Activated T-cell treated with anti-CD3 and anti-CD28 coated beads, Interleukin-2, amount 50 U/mL, for 24 hours (primary cell): Measurements from ENCODE around the gene KIF18B.

Experiments
- DNase-seq: peaks from one replicate; pipeline ENCODE4 v3.0.0-alpha.2; 2020
- H3K27ac Mint-ChIP-seq: 2 replicates; pipeline ENCODE4 v1.8.0; 2020; ENCODE audit warnings: mild to moderate bottlenecking, mixed read lengths
- H3K27me3 Mint-ChIP-seq: 2 replicates; pipeline ENCODE4 v1.8.0; 2020; ENCODE audit warnings: mixed read lengths
- H3K36me3 Mint-ChIP-seq: 2 replicates; pipeline ENCODE4 v1.8.0; 2020; ENCODE audit warnings: low read depth, mixed read lengths
- H3K4me1 Mint-ChIP-seq: 2 replicates; pipeline ENCODE4 v1.8.0; 2020; ENCODE audit warnings: low read depth, mixed read lengths
- H3K4me3 Mint-ChIP-seq: 2 replicates; pipeline ENCODE4 v1.8.0; 2020; ENCODE audit warnings: mild to moderate bottlenecking, moderate library complexity, mixed read lengths
- H3K9me3 Mint-ChIP-seq: 2 replicates; pipeline ENCODE4 v1.8.0; 2020; ENCODE audit warnings: mixed read lengths

The KIF18B gene

DNA sequence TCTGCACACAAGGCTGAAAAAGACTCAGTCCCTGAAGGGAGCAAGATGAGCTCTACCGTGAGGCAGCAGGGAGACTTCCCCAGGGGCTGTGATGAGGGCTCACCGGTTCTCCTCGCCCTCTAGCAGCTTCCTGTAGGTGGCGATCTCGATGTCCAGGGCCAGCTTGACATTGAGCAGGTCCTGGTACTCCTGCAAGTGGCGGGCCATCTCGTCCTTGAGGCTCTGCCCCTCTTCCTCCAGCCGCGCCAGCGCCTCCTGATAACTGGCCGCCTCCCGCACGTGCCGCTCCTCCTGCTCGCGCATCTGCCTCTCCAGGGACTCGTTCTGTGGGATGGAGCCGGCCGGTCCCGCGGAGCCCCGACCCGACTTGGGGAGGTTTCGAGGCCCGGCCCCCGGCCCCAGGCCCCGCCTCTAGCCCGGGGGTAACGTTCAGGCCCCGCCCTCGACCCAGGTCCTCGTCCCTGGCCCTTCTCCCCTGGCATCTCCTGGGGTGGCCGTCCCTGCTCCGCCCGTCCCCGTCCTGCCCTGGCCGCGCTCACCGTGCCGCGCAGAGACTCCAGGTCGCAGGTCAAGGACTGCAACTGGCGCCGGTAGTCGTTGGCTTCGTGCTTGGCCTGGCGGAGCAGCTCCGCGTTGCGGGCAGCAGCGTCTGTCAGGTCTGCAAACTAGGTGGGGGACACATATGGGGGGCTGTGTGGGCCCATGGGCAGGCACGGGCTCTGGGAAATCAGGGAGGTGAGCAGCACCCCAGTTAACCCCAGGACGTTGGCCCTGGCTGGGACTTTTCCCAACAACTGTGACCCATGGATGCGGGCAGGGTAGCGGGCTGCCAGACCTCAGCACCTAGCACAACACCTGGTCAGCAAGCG, 36.2 kb downstream of the KIF18B start:
- H3K9me3 Mint-ChIP-seq: no peaks in the 10 kb centered on the region
- DNase-seq: peak; percentile 67
- H3K36me3 Mint-ChIP-seq: no peaks in the 10 kb centered on the region
- H3K4me3 Mint-ChIP-seq: peak overlapping the region; percentile 45
- H3K27me3 Mint-ChIP-seq: peaks cover 39% of the 10 kb centered on the region
- H3K27ac Mint-ChIP-seq: no peak overlapping the region
- peaks cover 6% of the 10 kb centered on the region for H3K4me1 Mint-ChIP-seq

DNA sequence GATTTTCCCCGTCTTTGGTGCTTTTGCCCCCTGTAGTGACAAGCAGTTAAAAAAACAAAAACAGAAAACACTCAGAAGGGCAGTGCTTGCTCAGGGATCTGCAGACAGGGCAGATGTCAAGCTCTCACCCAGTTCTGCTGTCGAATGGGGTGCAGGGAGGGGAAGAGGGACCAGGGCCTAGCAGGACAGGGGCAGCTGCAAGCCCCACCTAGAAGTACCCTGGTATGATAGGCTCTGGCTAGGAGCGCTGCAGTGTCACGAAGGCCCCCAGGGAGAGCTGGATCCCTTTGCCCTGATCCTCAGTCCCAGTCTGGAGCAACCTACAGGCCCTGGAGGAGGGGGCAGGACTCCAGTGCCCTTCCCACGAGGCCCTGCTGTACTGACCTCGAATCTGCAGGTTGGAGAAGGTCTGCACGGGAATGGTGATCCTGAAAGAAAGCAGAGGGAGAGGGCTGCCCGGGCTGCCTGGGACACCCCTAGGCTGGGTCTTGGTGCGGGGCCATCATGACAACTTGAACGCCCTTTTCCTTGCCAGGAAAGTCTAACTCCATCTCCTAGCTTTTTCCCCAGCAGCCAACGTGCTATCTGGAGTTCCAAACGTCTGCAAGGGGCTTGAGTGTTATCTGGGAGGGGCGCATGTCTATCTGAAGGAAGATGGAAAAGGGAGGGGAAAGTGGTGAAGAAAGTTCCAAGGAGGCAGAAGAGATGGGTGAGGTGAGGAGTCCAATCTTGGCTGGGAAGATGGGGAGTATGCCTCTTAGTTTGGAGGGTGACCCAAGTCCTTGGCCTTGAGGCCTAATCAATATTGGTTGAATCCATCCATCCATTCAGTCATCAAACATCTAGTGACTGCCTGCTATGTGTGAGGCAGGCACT, 37.1 kb downstream of the KIF18B start:
- peaks cover 44% of the 10 kb centered on the region for H3K27me3 Mint-ChIP-seq
- DNase-seq: no peak
- peaks cover 6% of the 10 kb centered on the region for H3K4me1 Mint-ChIP-seq
- H3K27ac Mint-ChIP-seq: no peak overlapping the region
- no peaks in the 10 kb centered on the region for H3K9me3 Mint-ChIP-seq
- H3K4me3 Mint-ChIP-seq: no peak overlapping the region
- no peaks in the 10 kb centered on the region for H3K36me3 Mint-ChIP-seq

DNA sequence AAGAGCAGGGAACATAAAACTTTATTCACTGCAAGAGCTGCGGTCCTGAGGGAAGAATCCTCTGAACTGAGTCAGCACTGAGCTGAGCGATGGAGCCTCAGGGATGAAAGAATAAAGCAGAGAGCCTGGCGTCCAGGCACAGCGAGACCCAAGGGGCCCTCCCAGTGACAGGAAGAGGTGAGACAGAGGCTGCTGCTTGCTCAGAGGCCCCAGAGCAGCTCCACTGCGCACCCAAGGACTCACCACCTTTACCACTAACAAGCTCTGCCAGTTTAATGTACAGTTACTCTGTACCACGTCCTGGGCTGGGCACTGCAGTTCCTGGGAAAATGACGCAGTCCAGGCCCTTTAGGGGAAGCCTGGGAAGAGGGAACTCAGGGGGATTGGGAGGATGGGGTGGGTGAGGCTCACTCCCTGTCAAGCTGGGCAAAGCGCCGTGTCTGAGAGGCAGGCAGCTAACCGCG, 37.9 kb downstream of the KIF18B start:
- no peak overlapping the region for H3K27ac Mint-ChIP-seq
- no peak overlapping the region for H3K4me3 Mint-ChIP-seq
- H3K27me3 Mint-ChIP-seq: peaks cover 41% of the 10 kb centered on the region
- peaks cover 6% of the 10 kb centered on the region for H3K4me1 Mint-ChIP-seq
- H3K9me3 Mint-ChIP-seq: no peaks in the 10 kb centered on the region
- no peaks in the 10 kb centered on the region for H3K36me3 Mint-ChIP-seq
- DNase-seq: no peak

DNA sequence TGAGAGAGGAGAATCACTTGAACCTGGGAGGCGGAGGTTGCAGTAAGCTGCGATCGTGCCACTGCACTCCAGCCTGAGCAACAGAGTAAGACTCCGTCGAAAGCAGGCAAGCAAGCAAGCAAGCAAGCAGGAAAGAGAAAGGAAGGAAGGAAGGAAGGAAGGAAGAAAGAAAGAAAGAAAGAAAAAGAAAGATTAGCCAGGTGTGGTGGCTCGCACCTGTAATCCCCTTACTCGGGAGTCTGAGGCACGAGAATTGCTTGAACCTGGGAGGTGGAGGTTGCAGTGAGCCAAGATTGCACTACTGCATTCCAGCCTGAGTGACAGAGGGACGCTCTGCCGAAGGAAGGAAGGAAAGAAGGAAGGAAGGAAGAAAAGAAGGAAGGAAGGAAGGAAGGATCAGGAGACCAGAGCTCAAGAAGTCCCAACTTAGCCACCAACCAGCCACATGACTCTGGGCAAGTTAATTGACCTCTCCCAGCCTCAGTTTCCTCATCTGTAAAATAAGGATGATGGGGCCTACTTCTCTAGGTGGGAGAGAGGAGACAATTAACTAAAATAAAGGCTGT, 38.7 kb downstream of the KIF18B start:
- Mint-ChIP-seq H3K9me3 (no peaks in the 10 kb centered on the region), H3K36me3 (no peaks in the 10 kb centered on the region), H3K27ac (no peak overlapping the region), H3K27me3 (peaks cover 33% of the 10 kb centered on the region), H3K4me3 (no peak overlapping the region), H3K4me1 (peaks cover 6% of the 10 kb centered on the region)
- DNase-seq: no peak

DNA sequence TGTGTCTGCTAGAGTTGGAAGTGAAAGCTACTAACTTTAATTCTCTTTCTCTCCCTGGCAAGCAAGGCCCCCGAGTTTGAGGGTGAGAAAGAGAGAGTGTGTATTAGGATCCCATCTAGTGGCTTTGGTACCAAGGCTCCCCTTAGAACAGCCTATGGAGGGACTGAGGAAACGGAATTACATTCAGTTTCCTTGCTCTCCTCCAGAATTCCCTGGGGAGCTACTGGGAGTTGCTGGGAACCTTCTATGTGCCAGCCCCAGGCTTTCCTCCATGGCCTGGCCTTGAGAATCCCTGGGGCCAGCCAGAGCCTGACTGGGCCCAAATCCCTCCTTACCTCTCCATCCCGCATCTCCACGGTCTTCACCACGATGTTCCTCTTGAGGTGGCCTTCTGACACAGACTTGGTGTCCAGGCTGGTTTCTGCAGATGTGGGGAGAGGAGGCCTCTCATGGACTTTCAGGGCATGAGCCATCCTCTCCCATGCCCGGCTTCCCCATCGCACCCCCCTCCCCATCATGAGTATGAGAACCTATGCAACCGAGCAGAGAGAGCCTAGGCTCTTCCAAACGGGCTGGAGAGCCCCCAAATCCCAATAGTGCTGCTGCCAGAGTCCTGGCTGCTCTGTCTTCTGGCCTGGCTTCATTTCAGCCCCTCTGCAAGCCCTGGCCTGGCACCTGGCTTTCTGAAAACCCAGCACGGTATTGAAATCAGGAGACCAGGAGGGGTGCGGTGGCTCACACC, 39.7 kb downstream of the KIF18B start:
- H3K9me3 Mint-ChIP-seq: no peaks in the 10 kb centered on the region
- H3K4me1 Mint-ChIP-seq: peaks cover 6% of the 10 kb centered on the region
- no peak overlapping the region for H3K27ac Mint-ChIP-seq
- H3K27me3 Mint-ChIP-seq: peaks cover 27% of the 10 kb centered on the region
- H3K36me3 Mint-ChIP-seq: no peaks in the 10 kb centered on the region
- H3K4me3 Mint-ChIP-seq: no peak overlapping the region
- DNase-seq: no peak

DNA sequence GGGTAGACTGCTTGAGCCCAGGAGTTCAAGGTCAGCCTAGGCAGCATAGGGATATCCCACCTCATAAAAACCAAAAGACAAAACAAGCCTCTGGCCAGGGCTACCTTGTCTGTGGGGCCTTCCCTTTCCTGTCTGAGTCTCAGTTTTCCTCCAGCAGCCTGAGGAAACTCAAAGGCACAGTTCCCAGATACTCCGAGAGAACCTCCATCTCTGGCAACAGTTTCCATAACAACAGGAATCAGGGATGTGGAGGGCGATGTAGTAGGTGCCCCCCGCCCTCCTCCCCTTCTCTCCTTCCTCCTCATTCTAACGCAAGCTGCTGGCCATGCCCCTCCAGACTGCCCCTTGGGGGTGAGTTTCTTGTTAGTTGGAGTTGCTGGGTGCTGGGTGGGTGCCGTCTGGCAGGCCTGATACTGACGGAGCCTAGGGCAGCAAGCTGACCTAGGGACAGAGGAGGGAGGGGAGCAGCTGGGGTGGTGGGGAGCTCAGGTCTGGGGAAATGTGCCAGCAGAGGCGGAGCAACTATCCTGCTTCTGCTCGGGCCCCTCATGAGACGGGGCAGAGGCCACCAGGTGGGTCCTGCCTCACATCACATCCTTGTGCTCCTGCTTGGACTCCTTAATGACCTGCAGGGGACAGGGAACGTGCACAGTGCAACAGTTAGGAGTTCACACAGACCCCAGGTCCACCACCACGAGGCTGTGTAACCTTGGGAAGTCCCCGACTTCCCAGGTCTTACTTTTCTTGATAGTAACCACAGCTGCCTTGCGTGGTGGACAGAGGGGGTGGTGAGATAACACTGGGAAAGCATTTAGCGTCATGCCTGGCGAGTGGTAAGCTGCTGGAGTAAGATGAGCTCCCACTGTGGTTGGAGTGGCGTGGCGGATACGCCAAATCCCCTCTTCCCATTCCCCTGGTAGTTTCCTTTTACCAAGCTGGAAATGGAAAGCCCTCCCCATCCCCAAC, 40.5 kb downstream of the KIF18B start:
- no peak for DNase-seq
- peaks cover 19% of the 10 kb centered on the region for H3K27me3 Mint-ChIP-seq
- H3K27ac Mint-ChIP-seq: no peak overlapping the region

DNA sequence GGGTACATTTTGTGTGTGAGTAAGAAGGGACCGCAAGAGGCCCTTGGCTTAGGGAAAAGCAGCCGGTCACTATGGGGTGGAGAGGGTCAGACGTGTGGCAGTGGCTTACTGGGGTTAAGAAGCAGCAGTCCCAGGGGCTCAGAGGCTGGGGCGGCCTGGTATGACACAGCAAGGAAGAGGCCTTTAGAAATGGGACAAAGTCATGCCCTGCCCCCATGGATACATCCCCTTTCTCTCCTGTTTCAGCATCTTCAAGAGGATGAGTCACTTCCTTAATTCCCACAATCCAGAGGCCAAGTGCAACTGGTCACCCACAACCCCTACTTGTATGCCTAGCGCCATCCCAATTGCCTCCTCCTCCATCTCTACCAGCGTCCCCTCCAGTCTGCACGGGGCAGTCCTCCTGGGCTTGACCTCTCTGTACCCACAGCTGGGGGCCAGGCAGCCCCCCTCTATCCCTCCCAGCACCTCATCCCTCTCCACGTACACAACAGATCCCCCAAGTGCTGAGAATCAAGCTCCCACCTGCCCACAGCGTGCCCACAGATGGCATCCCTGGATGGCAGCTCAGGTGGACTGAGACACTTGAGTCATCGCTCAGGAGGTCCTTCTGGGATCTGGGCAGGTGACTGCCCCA, 41.4 kb downstream of the KIF18B start:
- Mint-ChIP-seq H3K36me3 (no peaks in the 10 kb centered on the region), H3K27ac (no peak overlapping the region), H3K4me1 (peaks cover 5% of the 10 kb centered on the region), H3K4me3 (no peak overlapping the region), H3K9me3 (no peaks in the 10 kb centered on the region), H3K27me3 (peaks cover 12% of the 10 kb centered on the region)
- DNase-seq: no peak

More for the DNA sequence above, 40.5 kb downstream of the KIF18B start:
- H3K9me3 Mint-ChIP-seq: no peaks in the 10 kb centered on the region
- H3K36me3 Mint-ChIP-seq: no peaks in the 10 kb centered on the region
- H3K4me3 Mint-ChIP-seq: no peak overlapping the region
- H3K4me1 Mint-ChIP-seq: peaks cover 6% of the 10 kb centered on the region

DNA sequence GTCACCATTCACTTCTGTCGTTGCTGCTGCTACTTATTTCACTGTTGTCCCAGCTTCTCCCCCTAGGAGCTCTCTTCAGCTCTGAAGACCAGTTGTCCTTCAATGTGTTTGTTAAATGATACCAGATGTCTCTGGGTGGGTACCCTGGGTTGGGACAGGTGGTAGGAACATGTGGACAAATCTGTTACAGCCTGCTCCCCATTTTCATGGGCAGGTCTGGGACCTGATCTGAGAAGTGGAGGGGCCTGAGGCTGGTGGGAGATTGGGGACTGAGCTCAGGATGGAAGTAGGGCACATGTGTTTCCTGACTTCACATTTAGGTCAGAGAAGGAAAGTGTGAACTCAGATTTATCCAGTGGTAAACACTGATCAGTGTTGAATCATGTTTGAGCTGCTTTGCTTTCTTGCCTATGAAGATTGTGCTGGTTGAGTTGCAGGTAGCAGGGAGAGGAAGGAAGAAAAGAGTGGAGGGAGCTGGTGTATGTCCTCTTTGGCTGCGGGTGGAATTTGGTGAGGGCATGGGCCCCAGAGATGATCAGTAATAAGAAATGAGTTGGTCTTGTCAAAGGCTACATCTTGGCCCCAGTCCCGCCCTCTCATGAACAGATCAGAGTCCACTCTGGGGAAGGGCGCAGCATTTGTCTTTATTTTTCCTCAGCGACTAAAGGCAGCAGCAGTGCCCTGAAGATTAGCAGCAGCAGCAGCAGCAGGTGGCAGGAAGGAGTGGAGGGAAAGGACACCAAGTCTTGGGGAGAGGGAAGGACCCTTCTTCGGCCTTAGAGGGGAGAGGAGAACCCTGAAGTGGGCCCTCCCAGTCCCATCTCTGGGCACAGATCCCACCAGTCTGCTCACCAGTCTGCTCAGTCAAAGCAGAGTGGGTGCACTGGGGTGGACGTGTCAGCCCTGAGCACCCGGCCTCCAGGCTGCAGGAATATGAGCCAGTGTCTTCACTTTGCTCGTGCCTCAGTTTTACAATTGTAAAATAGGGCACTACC, 42.3 kb downstream of the KIF18B start:
- Mint-ChIP-seq H3K27ac (no peak overlapping the region), H3K4me3 (no peak overlapping the region), H3K4me1 (peaks cover 2% of the 10 kb centered on the region), H3K9me3 (no peaks in the 10 kb centered on the region), H3K36me3 (no peaks in the 10 kb centered on the region), H3K27me3 (peaks cover 5% of the 10 kb centered on the region)
- no peak for DNase-seq

DNA sequence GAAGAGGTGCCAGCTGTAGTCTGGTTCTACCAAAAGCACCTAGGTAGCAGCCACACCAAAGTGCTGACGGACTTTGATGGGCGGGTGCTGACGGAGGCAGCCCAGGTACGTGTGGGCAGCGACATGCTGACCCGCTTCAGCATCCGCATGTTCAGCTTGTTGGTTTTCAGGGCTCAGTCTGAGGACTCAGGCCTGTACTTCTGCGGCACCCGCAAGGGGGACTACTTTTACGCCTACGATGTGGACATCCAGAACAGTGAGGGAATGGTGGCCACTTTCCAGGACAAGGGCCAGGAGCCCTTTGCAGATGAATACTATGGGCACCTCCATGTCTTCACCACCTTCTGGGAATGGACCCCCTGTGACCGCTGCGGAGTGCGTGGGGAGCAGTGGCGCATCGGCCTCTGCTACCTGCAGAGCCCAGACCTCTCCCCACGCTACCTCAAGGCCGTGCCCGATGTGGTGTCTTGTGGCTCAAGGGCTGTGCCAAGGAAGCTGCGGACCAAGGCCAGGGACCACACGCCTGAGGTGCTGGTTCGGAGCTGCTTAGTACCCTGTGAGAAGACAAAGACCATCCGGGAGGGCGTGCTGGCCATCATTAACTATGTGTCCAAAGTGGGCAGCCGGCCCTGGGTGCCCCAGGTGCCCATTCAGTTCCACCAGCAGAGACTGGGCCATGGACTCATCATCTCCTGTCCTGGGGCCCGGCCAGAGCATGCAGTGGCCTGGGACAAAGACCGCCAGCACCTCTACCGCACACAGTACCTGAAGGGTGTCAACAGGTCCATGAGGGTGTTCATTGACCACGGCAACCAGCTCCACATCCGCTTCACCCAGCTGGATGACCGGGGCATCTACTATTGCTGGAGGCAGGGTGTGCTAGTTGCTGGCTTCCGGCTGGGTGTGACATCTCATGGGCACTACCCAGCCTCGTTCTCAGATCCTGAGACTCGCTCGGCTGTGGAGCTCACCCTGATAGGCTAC, 43.3 kb downstream of the KIF18B start:
- H3K4me1 Mint-ChIP-seq: peaks cover 9% of the 10 kb centered on the region
- H3K27me3 Mint-ChIP-seq: peaks cover 5% of the 10 kb centered on the region
- no peak overlapping the region for H3K27ac Mint-ChIP-seq
- peaks cover 4% of the 10 kb centered on the region for H3K36me3 Mint-ChIP-seq
- no peaks in the 10 kb centered on the region for H3K9me3 Mint-ChIP-seq
- no peak overlapping the region for H3K4me3 Mint-ChIP-seq
- no peak for DNase-seq

DNA sequence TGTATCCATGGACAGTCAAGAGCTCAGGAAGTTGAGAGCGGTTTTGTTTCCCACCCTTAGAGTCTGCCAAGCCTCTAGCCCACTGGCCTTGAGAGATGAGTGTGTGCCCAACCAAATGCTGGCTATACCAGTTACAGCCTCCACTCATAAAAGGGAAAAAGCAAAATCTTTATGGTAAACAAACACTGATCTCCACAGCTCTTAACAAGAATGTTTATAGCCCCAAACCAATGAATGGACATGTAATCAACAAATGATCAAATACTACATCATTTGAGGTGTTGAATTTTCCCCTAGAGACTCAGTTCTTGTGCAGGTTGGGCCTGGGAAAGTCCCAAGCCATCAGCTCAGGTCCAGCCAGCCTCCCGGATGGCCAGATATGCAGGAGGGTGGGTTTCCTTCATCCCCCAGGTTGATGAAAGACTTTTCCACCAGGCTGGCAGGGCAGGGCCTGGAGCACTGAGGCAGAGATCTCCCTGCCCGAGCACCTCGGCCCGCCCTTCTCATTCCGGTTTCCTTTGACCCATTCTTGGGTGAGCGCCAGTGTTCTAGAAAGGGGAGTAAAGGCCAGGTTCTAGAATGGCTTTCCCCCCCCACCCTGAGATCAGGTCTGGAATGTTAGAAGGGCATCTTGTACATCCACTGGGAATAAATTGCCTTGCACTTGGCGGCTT, 44.4 kb downstream of the KIF18B start:
- Mint-ChIP-seq H3K4me1 (peaks cover 14% of the 10 kb centered on the region), H3K4me3 (no peak overlapping the region), H3K27me3 (peaks cover 5% of the 10 kb centered on the region)

More for the DNA sequence above, 44.4 kb downstream of the KIF18B start:
- no peak for DNase-seq
- H3K36me3 Mint-ChIP-seq: peaks cover 15% of the 10 kb centered on the region
- no peak overlapping the region for H3K27ac Mint-ChIP-seq
- no peaks in the 10 kb centered on the region for H3K9me3 Mint-ChIP-seq
